CD14-positive monocyte (primary cell): ENCODE measurements around the gene RP2. TPM values are rescaled to one million over a fixed set of nuclear protein-coding genes. Genes with fewer than 3 reads are reported as not detected.

ENCODE experiments used
- DNase-seq, 3 donors: peaks; one replicate each; pipeline ENCODE4 v3.0.0-alpha.2; 2011 to 2022
- H2AFZ ChIP-seq: 2 replicates; pipeline ENCODE4 v1.6.0; 2012; ENCODE audit warnings: mild to moderate bottlenecking, low read depth, low read length, inconsistent platforms; ENCODE audit not compliant: insufficient read depth, poor library complexity, severe bottlenecking
- H3K27ac ChIP-seq, 2 donors: 1 replicate in 1 of 2; 2 replicates in 1 of 2; pipeline ENCODE4 v1.5.1; 2012 to 2013; ENCODE audit warnings: low read length in 2 of 2, control low read depth in 1 of 2, inconsistent platforms in 1 of 2, low read depth in 1 of 2, mild to moderate bottlenecking in 1 of 2
- H3K27me3 ChIP-seq, 2 donors: one replicate each; pipeline versions ENCODE4 v1.6.0 to v1.6.1; 2011 to 2013; ENCODE audit warnings: low read length in 2 of 2; ENCODE audit not compliant: control insufficient read depth in 2 of 2, insufficient read depth in 2 of 2
- H3K36me3 ChIP-seq, 2 donors: replicated peaks in 1 of 2; 1 replicate in 1 of 2; 2 replicates in 1 of 2; pipeline versions ENCODE4 v1.5.1 to v1.6.1; 2012 to 2013; ENCODE audit warnings: low read length in 2 of 2, control low read depth in 1 of 2, inconsistent platforms in 1 of 2, mild to moderate bottlenecking in 1 of 2; ENCODE audit not compliant: insufficient read depth in 2 of 2, control insufficient read depth in 1 of 2
- H3K4me1 ChIP-seq, 2 donors: 1 replicate in 1 of 2; 2 replicates in 1 of 2; pipeline versions ENCODE4 v1.5.1 to v1.6.1; 2012 to 2013; ENCODE audit warnings: low read length in 2 of 2, control low read depth in 1 of 2, inconsistent platforms in 1 of 2, mild to moderate bottlenecking in 1 of 2, moderate library complexity in 1 of 2; ENCODE audit not compliant: insufficient read depth in 2 of 2, control insufficient read depth in 1 of 2
- H3K4me2 ChIP-seq: replicated peaks from 2 replicates; pipeline ENCODE3; 2012; ENCODE audit warnings: low read length, moderate library complexity, mild to moderate bottlenecking; ENCODE audit not compliant: poor library complexity, severe bottlenecking; ENCODE audit errors: extremely low read depth
- H3K4me3 ChIP-seq, 3 experiments: fragments of 200-600 bp in 1 of 3; sonication (generic) in 1 of 3; replicated peaks in 1 of 3; 1 replicate in 2 of 3; 2 replicates in 1 of 3; pipeline ENCODE4 v1.5.1; 2011 to 2013; ENCODE audit warnings: low read length in 3 of 3, mild to moderate bottlenecking in 3 of 3, control low read depth in 2 of 3, low read depth in 2 of 3, inconsistent platforms in 1 of 3, moderate library complexity in 1 of 3
- H3K79me2 ChIP-seq: 2 replicates; pipeline ENCODE4 v1.6.0; 2012; ENCODE audit warnings: mild to moderate bottlenecking, control low read depth, inconsistent platforms, low read length, moderate library complexity; ENCODE audit not compliant: insufficient read depth
- H3K9ac ChIP-seq: 2 replicates; pipeline ENCODE4 v1.6.0; 2017; ENCODE audit warnings: low read length, mild to moderate bottlenecking; ENCODE audit not compliant: insufficient read depth, poor library complexity, severe bottlenecking
- H3K9me3 ChIP-seq, 2 donors: replicated peaks in 1 of 2; 1 replicate in 1 of 2; 2 replicates in 1 of 2; pipeline versions ENCODE4 v1.5.1 to v1.6.1; 2012 to 2013; ENCODE audit warnings: low read length in 2 of 2, control low read depth in 1 of 2; ENCODE audit not compliant: control insufficient read depth in 1 of 2, insufficient read depth in 1 of 2
- H4K20me1 ChIP-seq: 2 replicates; pipeline ENCODE4 v1.6.0; 2012; ENCODE audit warnings: mild to moderate bottlenecking, low read length, control low read depth, moderate library complexity; ENCODE audit not compliant: insufficient read depth
- H3K27ac Mint-ChIP-seq, 7 donors: one replicate each; pipeline ENCODE4 v1.8.0; 2020; ENCODE audit warnings: mild to moderate bottlenecking in 7 of 7, mixed read lengths in 7 of 7, moderate library complexity in 6 of 7, inconsistent platforms in 2 of 7
- H3K27me3 Mint-ChIP-seq, 3 donors: one replicate each; pipeline ENCODE4 v1.8.0; 2021 to 2022; ENCODE audit warnings: low read depth in 3 of 3, mild to moderate bottlenecking in 3 of 3, mixed read lengths in 3 of 3, moderate library complexity in 3 of 3, inconsistent platforms in 1 of 3
- H3K36me3 Mint-ChIP-seq, 2 donors: one replicate each; pipeline ENCODE4 v1.8.0; 2020; ENCODE audit warnings: mixed read lengths in 2 of 2, inconsistent platforms in 1 of 2, mild to moderate bottlenecking in 1 of 2
- H3K4me1 Mint-ChIP-seq: one replicate; pipeline ENCODE4 v1.8.0; 2020; ENCODE audit warnings: mild to moderate bottlenecking, mixed read lengths
- H3K4me3 Mint-ChIP-seq, 2 donors: one replicate each; pipeline ENCODE4 v1.8.0; 2020; ENCODE audit warnings: mild to moderate bottlenecking in 2 of 2, mixed read lengths in 2 of 2, moderate library complexity in 1 of 2
- H3K9me3 Mint-ChIP-seq, 7 donors: one replicate each; pipeline ENCODE4 v1.8.0; 2020 to 2022; ENCODE audit warnings: mixed read lengths in 7 of 7, mild to moderate bottlenecking in 6 of 7, moderate library complexity in 6 of 7, inconsistent platforms in 2 of 7
- CTCF ChIP-seq: fragments of 200-600 bp; IDR thresholded peaks from one replicate; pipeline ENCODE4 v1.8.0; 2022; ENCODE audit warnings: antibody characterized with exemption, mild to moderate bottlenecking
- WGBS: methylation state at CpG from one replicate; pipeline ENCODE4 v1.1.5; 2013; ENCODE audit warnings: missing lambda C conversion rate; ENCODE audit not compliant: insufficient coverage; 5-methylcytosine and 5-hydroxymethylcytosine counted together
- intact Hi-C, 2 donors: fragments of 100-400 bp; cut with micrococcal nuclease; formaldehyde crosslinking; loops; one replicate each; pipeline versions ENCODE4 v1.15.0 to v1.15.1; 2023
- polyA plus RNA-seq, 3 donors: library from polyadenylated mRNA; depleted of rRNA in 1 of 3; unstranded in 2 of 3; stranded (reverse) in 1 of 3; fragments of 300-500 nt in 2 of 3; fragments of >200 nt in 1 of 3; fragmentation: Illumina TruSeq in 2 of 3; gene quantifications; 1 replicate in 2 of 3; 2 replicates in 1 of 3; pipeline ENCODE4 v1.2.3, GENCODE V29; 2012 to 2021

The RP2 gene
- polyA plus RNA-seq, 3 donors: 17.2 to 60.3 (median 55.7) TPM

GRCh38 chrX:46793386-46794143 is 43.3 kb upstream of the RP2 start:
- TF ChIP-seq CTCF: no peak
- Histone ChIP-seq H3K9me3 (no peaks in the 10 kb centered on the region), H2AFZ (peak overlapping the region; percentile 50), H3K9ac (peak overlapping the region; percentile 55), H3K4me2 (peak overlapping the region; percentile 58), H3K79me2 (no peaks in the 10 kb centered on the region), H3K36me3 (no peaks in the 10 kb centered on the region), H4K20me1 (no peaks in the 10 kb centered on the region), H3K27ac (peak overlapping the region in 1 of 2 donors; percentile 90), H3K4me1 (peaks cover 33 to 40% of the 10 kb centered on the region in 2 donors), H3K27me3 (no peaks in the 10 kb centered on the region), H3K4me3 (peak overlapping the region in 2 of 3 experiments; percentile 51 to 62)
- no CpG with 5 or more reads among the region's 6 CpGs for WGBS
- Mint-ChIP-seq H3K36me3 (no peaks in the 10 kb centered on the region), H3K27me3 (peaks cover 0 to 18% (median 0%) of the 10 kb centered on the region in 3 donors), H3K9me3 (peaks cover 0 to 6% (median 0%) of the 10 kb centered on the region in 7 donors), H3K4me3 (peak overlapping the region; percentile 41 to 62), H3K4me1 (peaks cover 26% of the 10 kb centered on the region), H3K27ac (peak overlapping the region; percentile 91 to 98 (median 94))
- peak in 1 of 3 donors; percentile 8 for DNase-seq
- intact Hi-C loops: loop anchor here in 1 of 2 donors (2.0 to 10.0 kb wide), 2 partner anchors 35 to 169 kb away; partner anchors contain the start of gene SLC9A7

- Histone ChIP-seq H2AFZ (no peak overlapping the region), H3K36me3 (no peaks in the 10 kb centered on the region), H4K20me1 (no peaks in the 10 kb centered on the region), H3K4me3 (no peak overlapping the region), H3K4me2 (no peak overlapping the region), H3K4me1 (peaks cover 19 to 26% of the 10 kb centered on the region in 2 donors), H3K9me3 (no peaks in the 10 kb centered on the region), H3K9ac (no peak overlapping the region), H3K79me2 (no peaks in the 10 kb centered on the region), H3K27ac (no peak overlapping the region), H3K27me3 (no peaks in the 10 kb centered on the region)
- H3K27ac Mint-ChIP-seq: no peak overlapping the region
- intact Hi-C loops: loop anchor here (2.0 to 10.0 kb wide), 2 partner anchors 38 to 172 kb away; partner anchors contain the start of gene SLC9A7 (in 1 of the 2)
- TF ChIP-seq CTCF: peak; percentile 74
- H3K36me3 Mint-ChIP-seq: no peaks in the 10 kb centered on the region
- DNase-seq: peak; percentile 60 to 75 (median 66)
- H3K9me3 Mint-ChIP-seq: peaks cover 0 to 6% (median 0%) of the 10 kb centered on the region in 7 donors
- WGBS: 0% methylated on average over 1 of the region's 8 CpGs
- H3K27me3 Mint-ChIP-seq: peaks cover 0 to 9% (median 2%) of the 10 kb centered on the region in 3 donors
- no peak overlapping the region for H3K4me3 Mint-ChIP-seq
- peaks cover 19% of the 10 kb centered on the region for H3K4me1 Mint-ChIP-seq
Observed at GRCh38 chrX:46796574-46797191, 40.2 kb upstream of the RP2 start.
